Amygdala (tissue), 56 donors: ENCODE data around the gene PLOD3.

Experiments
- DNase-seq, 56 donors: peaks; one replicate each; lab custom pipeline; 2025; lab: John Stamatoyannopoulos, UW

The PLOD3 gene

DNA sequence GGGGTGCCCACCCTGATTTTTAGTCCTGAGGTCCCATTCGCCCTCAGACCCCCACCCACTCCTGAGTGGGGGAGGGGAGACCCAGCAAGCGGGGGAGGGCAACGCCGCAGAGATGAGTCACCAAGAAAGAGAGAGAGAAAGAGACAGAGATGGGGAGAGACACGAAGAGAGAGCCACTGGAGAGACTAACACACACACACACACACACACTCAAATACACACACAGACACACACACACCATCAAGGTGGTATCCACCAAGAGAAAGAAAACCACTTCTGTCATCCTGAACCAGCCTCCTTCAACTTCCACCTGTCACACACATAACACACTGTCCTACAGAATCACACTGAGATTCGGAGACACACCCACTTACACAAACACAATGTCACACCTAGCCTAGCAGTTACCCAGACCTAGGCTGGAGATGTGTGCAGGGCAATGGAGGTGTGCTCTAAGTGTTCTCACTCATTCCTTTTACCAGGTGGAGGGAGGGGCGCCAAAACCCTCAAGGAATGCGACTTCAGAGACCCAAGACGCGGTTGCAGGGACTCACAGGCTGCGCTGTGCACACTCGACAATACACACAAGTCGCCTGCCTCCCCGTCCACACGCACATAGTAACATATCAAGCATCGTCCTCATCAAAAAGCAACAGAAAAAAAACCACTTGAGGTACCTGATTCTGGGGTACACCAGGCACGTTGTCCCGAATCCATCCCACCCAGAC is 48.1 kb downstream of the PLOD3 start:
- DNase-seq = no peak

DNA sequence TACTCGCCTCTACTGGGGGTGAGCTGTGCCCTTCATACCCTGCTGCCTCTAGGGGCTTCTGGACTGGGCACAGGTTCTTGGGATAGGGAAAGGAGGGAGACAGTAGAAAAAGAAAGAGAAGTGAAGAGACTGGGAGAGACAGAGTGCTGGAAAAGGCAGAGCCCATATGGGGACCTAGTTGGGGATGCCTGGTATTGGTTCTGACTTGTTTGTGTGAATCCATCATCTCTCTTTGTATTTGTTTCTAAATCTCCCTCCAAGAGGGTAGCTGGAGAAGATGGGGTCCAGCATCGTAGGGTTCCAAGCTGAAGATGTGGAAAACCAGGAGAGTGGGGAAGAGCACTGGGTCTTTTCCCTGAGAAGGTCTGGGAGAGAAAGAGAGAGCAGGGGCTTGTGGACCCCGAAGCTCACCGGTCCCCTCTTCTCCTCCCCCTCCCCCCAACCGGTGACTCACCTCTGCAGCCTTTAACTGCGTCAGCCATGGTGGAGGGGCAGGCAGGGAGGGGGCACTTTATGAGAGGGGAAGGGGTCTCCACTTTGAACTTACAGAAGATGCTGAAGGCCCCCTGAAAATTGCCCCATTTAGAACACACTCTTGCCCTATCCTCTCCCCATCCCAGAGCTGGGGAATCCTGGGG is 48.9 kb downstream of the PLOD3 start:
- no peak for DNase-seq

DNA sequence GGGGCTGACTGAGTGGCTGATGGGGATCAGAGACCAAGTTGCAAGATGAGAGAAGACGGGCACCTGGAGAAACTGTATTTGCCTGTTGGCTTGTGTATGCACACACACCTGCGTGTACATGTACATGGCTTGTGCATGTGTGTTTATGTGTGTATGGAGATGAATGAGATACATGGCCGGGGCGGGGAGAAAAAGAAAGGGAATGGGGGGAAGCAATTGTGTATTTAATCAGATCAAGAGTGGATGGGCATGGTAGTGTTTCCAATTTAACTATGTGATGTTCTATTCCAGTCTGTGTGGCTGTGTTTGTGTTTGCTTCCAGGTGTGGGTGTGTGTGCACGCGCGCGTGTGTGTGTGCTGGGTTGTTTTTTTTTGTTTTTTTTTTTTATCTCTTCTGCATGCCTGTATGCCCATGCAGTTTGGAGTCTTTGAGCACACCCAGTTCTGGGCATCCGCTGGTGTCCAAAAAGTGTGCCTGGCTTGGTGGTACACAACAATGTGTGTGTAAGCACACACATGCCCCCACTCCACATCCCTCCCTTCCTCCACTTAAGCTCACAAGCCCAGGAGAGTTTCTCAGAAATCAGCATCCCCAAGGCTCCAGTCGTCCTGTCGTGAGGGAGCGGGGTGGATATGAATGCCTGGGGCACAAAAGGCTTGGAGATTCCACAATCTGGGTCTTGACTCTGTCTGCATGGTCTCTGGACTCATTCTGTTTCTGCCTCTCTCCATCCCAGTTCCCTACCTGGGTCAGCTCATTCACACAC is 49.6 kb downstream of the PLOD3 start:
- DNase-seq = peak in 1 of 56 donors; percentile 7

DNA sequence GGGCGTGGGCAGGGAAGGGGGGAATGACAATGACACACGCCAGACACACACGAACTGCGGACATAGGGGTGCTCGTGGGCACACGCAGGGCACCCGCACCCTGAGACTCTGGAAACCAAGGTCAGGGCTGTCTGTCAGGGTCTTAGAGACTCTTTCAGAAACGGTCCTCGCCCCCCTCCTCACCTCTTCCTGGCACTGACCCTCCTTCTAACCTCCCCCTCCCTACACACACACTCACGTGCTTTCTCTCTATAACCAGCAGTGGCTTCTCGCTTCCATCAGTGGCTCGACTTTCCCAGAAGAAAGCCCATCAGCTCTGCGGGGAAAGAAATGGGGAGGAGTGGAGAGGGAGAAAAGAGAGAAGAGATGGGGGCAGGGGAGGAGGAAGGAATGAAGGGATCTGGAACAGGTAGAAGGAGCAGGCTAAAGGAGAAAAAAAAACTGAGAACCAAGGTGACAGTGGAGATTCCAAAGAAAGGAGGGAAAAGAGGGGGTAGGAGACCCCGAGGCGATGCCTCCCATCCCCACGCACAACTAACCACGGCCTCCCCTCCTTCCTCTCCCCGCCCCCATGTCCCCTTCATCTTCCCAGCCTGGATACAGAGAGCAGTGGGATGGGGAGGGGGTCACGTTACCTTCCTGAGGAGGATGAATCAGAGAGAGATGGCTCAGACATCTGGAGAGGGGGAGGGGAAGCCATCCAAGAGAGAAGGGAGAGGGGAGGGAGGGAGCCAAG is 50.3 kb downstream of the PLOD3 start:
- DNase-seq = no peak

DNA sequence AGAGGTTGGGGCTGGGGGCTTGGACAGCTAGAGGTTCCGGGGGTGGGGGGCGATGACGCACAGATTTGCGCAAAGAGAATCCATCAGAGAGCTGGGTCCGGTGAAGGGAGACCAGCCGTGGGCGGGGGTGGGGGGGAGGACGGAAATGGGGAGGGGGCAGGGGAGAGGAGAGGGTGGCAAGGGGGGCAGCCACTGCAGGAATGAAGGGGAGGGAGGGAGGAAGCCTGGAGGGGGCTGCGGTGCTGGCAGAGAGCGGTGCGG is 50.8 kb downstream of the PLOD3 start:
- DNase-seq = no peak

DNA sequence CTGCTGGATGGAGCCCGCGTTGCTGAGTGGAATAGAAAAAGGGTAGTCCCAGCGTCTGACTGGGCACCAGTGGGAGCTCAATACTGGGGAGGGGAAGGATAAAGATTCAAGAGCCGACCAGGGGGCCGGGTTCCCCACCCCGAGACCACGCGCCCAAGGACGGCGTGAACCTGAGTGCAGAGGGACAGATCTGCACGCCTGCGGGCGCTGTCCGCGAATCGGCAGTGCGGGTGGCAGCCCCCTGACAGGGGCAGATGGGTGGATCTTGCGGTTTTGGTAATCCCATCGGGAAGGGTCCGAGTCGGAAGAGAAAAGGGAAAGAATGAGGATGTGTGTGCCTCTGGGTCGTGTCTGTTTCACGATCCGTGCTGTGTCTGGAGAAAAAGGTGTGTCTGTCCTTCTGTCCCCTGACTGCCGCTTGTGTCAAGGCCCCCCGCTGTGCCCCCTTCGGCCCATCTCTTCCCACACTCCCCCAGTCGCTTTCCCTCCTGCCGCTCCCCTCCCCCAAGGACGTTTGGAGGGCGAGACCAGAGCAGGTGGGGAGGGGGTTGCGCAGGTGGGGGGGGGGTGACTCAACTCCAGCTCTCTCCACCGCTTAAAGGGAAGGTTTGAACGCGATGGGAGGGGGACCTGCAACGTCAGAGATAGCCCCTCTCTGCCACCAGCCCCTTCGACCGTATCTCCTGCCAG is 51.3 kb downstream of the PLOD3 start:
- no peak for DNase-seq

DNA sequence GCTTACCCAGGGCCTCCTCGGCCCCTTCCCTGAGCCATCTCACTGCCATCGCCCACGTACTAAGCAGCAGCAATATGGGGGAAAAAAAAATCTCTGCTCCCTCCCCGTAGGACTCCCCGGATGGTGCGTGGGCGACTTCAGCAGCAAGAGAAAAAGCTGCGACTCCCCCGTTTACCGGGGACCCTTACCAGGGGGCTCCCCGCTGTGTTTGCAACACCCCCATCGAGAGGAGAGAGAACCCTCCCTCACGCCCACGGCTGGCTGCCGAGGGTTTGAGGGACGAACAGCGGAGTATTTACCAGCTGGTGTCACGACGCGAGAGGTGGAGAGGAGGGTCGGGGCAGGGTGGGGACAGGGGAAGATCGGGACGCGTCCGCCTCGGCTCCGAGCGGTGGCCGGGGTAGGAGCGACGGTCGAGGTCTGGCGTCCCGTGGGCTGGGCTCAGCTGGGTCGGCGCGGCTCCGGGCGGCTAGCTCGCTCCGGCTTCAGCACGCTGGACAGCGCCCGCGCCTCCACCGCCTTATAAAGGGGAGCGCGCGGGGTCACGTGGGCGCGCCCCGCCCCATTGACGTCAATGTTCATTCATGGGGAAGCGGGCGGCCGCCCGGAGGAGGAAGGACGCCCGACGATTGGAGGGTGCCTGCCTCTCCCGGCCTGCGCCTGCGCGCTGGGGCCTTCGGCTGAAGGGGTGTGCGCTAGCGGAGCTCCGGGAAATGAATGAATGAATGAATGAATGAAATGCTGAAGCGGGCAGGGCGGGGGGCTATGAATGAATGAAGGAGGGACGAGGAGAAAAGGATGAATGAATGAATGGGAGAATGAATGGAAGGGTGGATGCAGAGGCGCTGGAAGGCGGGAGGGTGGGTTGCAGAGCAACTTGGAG is 52.1 kb downstream of the PLOD3 start, which contains the start of gene VGF:
Gene VGF (minus strand): TSS at position 495 of the 883 bp plus-strand sequence. CDS start 726 bp downstream, outside the sequence.
- DNase-seq = peak; percentile 27 to 93 (median 76)

DNA sequence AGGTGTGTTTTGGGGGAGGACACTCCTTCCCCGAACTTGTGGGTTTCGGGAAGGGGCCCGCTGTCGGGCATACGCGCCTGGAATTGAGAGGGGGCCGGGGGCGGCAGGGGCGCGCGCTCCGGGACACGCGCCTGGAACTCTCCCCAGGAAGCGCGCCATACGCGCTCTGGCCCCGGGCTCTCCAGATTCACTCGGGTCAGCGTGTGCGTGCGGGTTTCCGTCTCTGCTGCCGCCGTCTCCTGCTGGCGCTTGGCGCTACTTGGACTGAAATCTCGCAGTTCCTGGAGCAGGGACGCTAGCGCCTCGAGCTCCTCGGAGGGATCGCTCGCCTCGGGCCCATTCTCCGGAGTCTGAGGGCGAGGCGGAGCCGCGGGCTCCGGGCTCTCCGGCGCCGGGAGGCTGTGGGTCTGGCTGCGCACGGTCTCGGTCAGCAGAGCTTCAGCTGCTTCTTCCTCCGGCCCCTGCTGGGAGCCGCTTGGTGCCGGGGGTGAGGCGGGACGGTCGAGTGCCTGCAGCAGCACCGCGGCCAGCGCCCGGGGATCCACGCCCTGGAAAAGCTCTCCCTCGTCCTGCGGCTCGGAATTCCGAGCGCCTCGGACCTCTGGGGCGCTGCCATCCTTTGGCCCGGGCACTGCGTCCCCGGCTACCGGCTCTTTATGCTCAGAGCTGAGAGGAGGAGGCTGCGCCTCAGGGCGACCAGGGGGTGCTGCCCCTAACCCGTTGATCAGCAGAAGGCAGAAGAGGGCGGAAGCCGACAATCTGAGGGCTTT is 53.1 kb downstream of the PLOD3 start:
- peak in 3 of 56 donors; percentile 18 to 27 (median 23) for DNase-seq

DNA sequence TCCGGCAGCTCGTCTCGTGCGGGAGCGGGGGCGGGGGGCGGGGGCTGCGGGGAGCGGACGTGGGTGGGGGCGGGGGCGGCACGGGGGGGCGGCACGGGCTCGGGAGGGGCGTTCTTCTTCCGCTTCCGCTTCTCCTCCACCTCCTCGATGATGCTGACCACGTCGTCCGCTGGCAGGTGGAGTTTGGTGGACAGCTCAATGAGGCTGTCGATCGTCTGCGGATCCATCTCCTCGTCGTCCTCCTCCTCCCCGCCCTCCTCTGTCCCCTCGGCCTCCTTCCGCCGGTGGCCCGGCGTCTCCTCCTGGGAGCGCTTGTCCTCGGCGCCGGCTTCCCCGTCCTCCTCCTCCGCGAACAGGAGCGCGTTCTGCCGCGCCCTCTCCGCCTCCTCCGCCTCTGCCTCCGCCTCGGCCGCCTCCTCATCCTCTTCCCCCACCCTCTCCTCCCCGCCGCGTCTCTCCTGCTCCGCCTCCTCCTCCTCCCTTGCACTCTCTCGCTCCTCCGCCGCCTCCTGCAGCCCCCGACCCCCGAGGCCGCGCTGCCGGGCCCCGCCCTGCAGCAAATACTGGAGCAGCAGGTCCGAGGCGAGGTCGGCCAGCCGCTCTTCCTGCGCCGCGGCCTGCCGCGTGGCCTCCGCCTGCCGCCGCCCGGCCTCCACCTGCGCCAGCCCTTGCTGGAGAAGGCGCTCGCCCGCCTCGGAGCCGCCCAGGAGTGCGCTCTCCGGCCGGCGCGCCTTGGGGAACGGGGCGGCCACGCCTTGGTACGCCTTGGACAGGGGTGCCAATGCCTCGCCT is 53.9 kb downstream of the PLOD3 start:
- peak in 8 of 56 donors; percentile 19 to 42 (median 32) for DNase-seq

DNA sequence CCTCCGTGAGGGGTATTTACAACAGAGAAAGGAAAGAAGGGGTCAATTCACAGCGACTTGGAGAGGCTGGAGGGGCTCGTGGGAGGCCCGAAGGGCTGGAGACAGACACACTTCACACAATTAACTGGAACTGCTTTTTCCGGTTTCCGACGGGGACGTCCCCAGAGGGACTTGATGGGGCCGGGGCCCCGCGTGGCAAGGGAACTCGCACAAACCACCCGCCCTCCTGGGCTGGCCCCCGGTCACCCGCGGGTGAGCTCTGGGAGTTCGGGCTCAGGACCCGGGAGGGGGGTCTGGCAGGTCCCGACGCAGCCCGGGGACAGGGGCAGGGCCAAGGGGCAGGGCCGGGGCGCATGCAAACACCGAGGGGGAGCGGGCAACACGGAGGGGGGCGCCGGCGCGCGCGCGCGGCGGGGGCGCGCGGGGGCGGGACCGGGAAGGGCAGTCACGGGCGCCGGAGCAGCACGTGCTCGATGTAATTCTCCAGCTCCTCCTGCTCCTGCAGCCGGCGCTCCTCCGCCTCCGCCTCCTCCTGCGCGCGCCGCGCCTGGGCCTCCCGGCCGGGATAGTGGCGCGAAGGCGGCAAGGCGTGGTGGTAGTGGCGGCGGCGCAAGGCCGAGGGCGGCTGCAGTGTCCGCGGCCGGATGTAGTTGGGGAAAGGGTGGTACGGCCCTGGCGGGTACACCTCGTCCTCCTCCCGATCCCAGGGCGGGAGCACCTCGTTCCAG is 54.7 kb downstream of the PLOD3 start:
- DNase-seq = peak in 9 of 56 donors; percentile 9 to 40 (median 29)

DNA sequence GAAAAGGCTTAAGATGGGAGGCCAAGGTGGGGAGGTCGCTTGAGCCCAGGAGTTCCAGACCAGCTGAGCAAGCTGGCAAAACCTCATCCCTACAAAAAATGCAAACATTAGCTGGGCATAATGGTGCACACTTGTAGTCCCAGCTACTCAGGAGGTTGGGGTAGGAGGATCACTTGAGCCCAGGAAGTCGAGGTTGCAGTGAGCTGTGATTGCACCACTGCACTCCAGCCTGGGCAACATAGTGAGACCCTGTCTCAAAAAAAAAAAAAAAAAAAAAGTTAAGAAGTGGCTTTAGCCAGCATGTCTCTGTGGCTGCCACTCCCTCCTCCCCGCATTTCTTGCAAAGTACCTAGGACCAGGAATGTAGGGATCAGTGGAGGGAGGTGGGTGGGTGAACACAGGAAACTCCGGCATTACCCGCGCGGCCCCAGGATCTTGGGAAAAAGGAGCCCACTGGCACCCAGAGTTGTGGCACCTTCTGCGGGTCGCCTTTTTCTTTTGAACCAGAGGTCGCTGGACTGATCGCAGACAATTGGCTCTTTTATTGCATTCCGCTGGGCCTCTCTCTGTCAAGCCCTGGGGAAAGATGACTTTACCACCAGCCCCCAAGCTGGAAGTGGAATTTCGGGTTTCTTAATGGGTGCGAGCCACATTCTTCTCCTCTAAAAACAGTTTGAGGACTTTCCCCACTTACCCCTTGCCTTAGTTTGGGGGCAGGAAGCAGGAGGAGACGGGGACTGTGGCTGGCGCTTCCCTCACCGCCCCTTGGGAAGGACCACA is 55.5 kb downstream of the PLOD3 start:
- no peak for DNase-seq

DNA sequence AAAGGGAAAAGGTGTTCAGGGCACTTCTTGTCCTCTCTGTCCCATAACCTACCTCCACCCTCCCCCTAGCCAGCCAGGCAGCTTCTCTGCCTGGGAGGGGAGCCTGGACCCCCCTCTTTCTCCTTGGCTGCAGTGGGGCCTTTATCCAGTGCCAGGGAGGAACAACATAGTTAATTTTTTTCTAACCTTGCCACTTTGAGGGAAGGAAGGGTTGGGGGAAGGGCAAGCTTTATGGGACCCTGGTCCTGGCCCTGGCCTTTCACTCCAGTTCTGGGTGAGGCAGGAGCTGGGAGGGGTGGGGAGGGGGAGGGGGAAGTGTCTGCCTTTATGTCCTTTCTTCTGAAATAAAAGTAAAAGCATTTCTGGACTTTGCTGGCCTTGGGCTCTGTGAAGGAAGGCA is 56.5 kb downstream of the PLOD3 start:
- DNase-seq = no peak

DNA sequence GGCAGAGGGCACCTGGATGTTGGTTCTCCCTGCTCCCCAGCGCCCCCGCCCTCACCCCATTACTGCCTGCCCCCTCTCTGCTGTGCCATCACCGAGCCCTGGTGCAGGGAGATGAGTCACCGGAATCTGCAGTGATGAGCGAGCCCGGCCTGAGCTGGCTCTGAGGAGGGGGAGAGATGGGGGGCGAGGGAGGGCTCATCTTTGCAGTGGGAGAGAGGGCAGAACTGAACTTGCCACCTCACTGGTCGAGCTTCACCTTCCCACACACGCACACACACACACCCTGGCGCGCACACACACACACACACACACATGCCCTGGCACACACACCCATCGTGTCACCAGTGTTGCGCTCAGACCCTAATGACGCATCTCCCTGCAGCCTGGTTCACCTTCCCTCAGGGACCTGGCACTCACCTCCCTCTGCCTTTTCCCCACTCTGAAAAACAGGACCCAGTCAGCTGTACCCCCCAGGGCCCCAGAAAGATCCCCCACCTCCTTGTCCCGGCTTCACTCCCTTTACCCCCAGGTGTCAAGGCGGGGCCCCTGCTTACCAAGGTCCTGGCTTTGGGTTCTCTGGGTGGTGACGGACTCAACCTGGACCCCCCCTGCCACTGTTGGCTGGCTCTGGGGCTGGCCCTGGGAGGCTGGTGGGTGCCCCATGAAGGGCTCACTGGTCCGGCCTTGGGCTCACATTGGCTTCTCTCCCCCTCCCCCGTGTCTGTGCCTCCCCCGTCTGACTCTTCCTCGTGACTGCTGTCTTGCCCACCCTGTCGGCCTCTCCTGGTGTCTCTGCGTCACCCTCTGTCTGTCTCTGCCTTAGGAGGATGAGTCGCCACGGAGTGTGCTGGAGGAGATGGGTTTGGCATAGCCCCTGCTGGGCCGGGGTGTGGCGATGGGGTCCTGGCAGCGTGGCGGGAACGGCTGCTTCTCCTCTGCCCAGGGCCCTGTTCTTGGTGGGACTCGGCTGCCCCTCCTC is 57.4 kb downstream of the PLOD3 start:
- peak in 6 of 56 donors; percentile 9 to 41 (median 18) for DNase-seq

DNA sequence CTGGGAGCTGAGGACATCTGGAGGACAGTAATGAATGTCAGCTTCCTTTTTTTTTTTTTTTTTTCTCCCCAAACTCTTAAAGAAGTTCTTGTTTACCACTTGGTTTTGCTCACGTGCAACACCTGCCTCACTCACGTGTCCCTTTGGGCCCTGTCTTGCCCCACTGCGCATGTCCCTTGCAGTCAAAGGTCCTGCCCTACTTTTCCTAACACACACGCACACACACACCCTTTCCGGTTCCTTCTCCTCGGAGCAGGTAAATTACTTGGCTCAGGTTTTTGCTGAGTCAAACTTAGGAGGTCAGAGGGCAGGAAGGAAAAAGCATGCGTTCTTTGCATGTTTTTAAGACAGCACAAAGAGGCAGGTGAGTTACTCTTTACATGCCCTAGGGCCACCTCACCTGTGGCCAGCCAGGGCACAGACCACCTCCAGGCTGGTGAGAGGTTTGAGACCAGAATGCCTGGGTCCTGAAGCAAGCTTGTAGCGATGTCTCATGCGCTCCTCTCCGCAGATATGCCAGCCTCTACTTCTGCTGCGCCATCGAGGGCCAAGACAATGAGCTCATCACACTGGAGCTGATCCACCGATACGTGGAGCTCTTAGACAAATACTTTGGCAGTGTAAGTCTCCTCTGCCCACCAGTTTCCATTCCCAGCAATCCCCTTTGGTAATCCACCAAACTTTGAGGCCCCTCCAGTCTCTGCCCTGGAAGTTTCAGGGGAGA is 60.4 kb downstream of the PLOD3 start:
- DNase-seq = peak in 1 of 56 donors; percentile 14
